Right lobe of liver (tissue), 4 donors: ENCODE data around the gene BICRA.

Experiments
- CTCF ChIP-seq, 4 donors: fragments of 200-600 bp in 3 of 4; fragments of 450-650 bp in 1 of 4; IDR thresholded peaks; one replicate each; pipeline versions ENCODE4 v1.5.1 to v1.8.0; 2016 to 2022; ENCODE audit warnings: antibody characterized with exemption in 4 of 4, mild to moderate bottlenecking in 2 of 4
- POLR2A ChIP-seq: fragments of 450-650 bp; IDR thresholded peaks from one replicate; pipeline ENCODE4 v1.6.1; 2017; ENCODE audit warnings: antibody characterized with exemption, mild to moderate bottlenecking
- donor health status: DM: no; HTN: no; CAD: no.
- donor health status: DM: no; HTN: no; CAD: no.
- donor health status: DM: no; HTN: yes; CAD: no.

GRCh38 chr19:47652285-47652684, 43.4 kb downstream of the BICRA start:
- no peak for TF ChIP-seq CTCF (IDR thresholded peaks at IDR 0.05)
- TF ChIP-seq POLR2A: no peak
